Tibial nerve (tissue), 4 donors: Measurements from ENCODE around the gene IFNGR1.

Experiments
- CTCF ChIP-seq, 5 experiments: fragments of 200-600 bp in 3 of 5; fragments of 450-650 bp in 2 of 5; sonication (generic) in 3 of 5; IDR thresholded peaks; one replicate each; pipeline ENCODE4 v1.5.1; 2016 to 2019; ENCODE audit warnings: antibody characterized with exemption in 5 of 5, mild to moderate bottlenecking in 3 of 5, moderate library complexity in 2 of 5
- EP300 ChIP-seq, 2 donors: sonication (generic); formaldehyde crosslinking; IDR thresholded peaks; one replicate each; pipeline ENCODE4 v1.6.1; 2017; ENCODE audit warnings: antibody characterized with exemption in 2 of 2, mild to moderate bottlenecking in 1 of 2
- POLR2A ChIP-seq, 2 donors: fragments of 450-650 bp; IDR thresholded peaks; one replicate each; pipeline ENCODE4 v1.6.1; 2017; ENCODE audit warnings: antibody characterized with exemption in 2 of 2, mild to moderate bottlenecking in 2 of 2, moderate library complexity in 2 of 2

DNA sequence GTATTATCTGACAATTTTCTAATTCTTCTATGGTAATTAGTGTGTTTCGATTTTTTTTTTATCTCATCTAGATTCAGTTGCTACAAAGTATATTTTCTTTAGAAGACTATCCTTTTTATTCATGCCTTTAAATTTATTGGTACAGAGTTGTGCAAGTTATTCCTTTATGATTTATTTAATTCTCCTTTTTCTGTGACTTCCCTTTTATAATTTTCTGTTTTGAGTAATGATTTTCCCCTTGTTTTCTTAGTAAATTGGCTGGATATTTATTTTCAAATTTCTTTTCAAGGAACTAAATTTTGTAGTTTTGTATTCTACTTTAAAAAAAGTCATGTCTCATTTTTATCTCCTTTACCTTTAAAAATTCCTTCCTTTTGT is 43.3 kb downstream of the IFNGR1 start:
- TF ChIP-seq CTCF (IDR thresholded peaks at IDR 0.05) = no peak
- TF ChIP-seq POLR2A (IDR thresholded peaks at IDR 0.05) = no peak
- TF ChIP-seq EP300 (IDR thresholded peaks at IDR 0.05) = no peak
